NOMO-1 treated with dmso at 0.1 percent for 144 hours (cell line): ENCODE results near the gene DLX5.
"Not testable (repeated sequence)": the region's sequence is repeated elsewhere in the genome, so short reads cannot be mapped to it uniquely, and the experiment has no call there.

Experiments
- DNase-seq: peaks from one replicate; lab custom pipeline; 2025; ENCODE audit not compliant: unreplicated experiment; lab: John Stamatoyannopoulos, UW

Gene DLX5

DNA sequence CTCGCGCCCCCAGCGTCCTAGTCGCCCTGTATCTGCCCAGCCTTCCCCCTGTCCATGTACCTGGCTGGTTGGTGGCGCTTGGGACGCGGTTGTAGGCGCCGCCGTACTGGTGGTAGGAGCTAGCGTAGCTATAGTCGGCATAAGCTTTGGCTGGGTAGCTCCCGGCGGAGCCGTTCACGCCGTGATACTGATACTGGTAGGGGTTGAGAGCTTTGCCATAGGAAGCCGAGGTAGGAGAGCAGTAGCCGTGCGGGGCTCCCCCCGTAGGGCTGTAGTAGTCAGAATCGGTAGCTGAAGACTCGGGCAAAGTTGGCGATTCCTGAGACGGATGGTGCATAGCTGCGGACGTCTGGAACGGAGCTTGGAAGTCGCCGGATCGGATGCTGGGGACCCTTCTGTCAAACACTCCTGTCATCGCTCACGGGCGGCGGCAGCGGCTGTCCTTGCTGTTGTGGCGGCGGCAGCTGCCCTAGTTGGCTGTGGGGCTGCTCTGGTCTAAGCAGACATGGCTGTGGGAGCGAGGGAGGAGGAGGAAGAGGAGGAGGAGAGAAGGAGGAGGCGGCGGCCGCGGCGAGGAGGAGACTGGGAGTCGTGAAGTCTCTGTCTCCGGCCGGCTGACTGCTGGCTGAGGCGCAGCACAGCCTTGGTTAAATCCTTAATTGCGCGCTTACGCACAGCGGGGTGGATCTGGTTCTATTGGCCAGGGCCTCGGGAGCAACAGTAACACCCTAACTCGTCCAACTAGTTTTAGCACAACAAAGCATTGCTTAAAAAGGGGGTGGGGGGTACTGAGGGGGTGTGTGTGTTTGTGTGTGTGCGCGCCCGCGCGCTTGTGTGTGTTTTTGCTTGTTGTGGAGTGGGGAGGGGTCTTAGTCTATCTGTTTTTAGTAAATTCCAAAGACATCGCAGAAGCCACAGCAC is at the start of gene DLX5:
TSS of gene DLX5 (minus strand) at position 623 of the 921 bp plus-strand sequence. CDS start at position 415, 208 bp downstream.
- peak; percentile 90 for DNase-seq

DNA sequence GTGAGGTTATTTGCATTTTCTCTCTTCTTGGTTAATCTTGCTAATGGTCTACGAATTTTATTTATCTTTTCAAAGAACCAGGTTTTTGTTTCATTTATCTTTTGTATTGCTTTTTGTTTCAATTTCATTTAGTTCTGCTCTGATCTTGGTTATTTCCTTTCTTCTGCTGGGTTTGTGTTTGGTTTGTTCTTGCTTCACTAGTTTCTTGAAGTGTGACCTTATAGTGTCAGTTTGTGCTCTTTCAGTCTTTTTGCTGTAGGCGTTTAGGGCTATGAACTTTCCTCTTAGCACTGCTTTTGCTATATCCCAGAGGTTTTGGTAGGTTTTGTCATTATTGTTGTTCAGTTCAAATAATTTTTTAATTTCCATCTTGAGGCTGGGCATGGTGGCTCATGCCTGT is 47.4 kb upstream of the DLX5 start:
- not testable (repeated sequence) for DNase-seq

DNA sequence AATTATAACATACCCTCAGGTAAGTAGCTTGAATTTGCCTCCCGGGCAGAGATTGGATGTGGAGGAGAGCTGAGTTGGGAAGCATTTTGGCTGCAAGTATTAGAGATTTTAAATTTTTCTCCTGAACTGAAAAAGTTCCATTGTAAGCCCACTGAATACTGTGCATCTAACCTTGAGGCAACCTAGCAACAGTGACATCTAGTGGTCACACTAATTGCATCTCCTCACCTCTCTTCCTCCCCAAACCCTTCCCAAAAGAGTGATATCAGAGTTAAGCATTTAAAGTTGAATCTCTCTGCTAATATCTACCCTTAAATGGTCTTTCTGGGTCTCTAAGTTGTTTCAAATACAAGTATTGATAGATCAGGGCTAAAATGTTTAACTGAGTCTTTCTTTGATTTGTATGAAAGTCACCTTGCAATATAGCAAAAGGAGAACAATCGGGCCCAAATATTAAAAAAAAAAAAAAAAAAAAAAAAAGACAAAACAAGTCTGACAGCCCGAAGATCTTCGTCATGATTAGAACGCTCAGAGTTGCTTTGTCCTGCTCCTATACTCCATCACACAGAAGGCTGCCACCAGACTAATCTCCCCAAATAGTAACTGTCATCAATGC is 40.4 kb upstream of the DLX5 start:
- DNase-seq = peak; percentile 14

DNA sequence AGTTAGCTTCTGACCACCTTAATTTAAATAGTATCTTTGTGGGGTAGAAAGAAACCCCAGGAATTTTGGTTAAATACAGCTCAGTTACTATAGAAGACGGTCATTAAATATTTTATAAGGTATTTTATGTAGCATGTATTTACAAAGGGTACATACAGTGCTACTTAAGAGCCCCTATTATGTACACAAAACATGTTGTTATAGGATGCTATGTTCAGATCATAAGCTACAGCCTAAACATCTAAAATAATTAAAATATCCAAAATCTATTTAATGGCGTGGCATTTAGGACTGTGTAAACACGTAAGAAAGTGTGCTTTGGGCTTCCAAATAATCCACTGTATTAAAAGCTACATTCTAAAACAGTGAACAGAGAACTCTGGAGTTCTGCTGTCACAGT is 39.4 kb upstream of the DLX5 start:
- no peak for DNase-seq

DNA sequence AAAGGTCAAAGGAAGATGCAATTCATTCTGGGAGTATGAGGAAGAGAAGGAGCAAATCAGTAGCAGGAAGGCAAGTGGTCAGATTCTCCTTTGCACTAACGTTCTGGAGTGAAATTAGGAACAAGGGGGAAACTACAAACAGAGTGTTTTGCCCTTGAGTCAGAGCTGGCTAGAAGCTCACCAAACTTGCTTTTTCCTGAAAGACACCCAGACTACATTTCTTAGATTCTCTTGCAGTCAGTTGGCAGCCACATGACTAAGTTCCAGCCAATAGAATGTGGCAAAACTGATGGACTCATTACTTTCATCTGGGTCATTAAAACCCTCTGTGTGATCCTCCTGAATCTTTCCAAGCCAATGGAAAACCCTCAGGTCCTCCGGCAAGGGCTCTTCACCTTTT is 18.6 kb upstream of the DLX5 start:
- no peak for DNase-seq

DNA sequence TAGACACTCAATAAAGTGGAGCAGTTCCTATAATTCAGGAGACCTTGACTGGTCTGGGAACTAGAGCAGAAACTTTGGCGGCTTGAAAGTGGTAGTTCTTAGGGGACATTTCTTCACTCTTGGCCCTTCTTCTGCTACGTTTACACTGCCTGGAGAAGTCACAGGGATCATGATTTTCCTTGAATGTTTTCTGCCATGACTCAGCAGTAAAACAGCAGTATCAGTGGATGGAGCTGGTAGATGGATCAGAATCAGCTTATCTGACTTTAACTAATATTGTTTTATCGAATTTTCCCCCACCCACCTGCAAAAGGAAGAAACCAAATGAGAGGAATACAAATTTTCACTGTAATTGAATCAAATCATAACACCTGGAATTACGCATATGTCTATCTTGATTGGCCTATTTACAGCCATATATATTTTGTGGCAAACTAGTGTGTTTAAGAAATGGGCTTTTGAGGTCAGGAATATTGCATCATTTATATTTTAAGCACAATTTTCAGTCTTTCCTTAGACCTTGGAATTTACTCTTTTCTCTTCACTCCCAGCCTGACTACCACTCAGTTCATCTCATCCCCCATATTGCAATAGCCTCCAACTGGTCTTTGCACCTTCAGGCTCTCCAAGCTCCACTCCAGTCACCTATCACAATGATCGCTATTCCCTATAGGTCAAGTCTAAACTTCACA is 14.9 kb upstream of the DLX5 start:
- DNase-seq = no peak

DNA sequence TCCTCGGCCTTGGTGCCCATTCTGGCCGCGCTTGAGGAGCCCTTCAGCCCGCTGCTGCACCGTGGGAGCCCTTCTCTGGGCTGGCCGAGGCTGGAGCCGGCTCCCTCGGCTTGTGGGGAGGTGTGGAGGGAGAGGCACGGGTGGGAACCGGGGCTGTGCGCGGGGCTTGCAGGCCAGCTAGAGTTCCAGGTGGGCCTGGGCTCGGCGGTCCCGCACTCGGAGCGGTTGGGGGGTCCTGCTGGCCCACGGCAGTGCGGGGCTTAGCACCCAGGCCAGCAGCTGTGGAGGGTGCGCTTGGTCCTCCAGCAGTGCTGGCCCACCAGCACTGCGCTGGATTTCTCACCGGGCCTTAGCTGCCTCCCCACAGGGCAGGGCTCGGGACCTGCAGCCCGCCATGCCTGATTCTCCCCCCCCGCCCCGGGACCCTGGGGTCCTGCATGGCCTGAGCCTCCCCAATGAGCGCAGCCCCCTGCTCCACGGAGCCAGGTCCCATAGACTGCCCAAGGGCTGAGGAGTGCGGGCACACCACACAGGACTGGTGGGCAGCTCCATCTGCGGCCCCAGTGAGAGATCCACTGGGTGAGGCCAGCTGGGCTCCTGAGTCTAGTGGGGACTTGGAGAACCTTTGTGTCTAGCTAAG is 9.7 kb upstream of the DLX5 start:
- DNase-seq = not testable (repeated sequence)

DNA sequence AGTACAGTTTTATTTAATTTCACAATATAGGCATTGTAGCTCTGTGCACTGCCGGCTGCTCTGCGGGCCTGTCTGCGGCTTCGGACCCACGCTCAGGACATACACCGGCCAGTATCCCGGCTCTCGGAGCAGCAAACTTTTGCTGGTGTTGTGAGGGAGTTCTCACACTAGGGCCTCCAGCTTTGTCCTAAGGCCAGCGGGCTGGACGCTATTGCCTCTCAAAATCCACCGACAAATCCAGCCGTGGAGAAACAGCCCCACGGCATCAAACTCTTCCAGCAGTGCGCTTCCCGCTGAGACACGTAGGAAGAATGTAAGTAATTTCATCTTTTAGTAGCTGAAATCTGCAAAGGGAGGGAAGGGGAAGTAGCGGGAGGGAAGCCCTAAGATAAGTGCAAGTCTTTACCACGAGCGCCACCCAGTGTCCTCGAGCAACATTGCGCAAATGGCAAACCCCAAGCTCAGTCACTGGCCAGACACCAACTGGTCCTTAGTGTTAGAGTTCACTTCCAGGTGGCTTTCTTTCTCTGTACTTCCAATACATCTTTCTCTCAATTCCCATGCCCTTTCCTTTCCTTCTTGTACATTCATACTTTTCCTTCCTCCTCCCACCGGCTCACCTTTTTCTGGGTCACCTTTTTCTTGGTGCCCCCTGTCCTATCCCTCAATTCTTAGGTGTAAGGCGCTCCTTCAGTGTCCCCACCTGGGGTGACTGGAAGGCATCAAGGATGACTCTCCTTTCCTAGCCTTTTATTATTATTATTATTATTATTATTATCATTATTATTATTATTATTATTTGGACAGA is 3.0 kb upstream of the DLX5 start:
- DNase-seq = peak; percentile 98

DNA sequence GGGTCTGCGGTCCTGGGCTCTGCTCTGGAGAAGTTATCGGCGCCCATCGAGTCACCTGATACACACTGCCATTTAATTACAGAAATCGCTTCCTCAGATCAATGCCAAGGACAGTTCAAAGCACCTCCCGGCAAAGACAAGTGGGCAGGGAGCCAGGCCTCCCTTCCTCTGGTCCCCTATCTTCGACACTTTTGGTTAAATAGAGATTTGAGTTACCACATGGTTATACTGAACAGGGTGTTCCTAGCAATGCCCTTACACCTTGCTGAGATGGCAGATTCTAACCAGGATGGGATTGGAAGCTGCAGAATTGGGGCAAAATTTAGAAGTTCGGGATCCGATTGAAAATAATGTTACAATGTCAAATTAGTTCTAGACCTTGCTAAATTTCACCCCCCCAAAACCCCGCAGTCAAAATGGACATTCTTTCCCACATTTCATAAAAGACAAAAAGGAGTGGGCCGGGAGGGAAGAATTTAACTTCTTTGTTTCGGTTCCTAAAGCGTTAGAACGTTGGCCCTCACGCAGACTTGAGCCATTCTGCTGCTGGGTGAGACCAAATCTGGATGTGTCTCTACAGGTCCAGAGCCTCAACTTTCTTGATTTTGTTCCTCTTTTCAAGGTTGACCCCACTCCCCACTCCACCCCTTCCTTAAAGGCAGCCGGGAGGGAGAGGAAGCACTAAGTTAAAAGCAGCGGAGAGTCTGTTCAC is 2.2 kb upstream of the DLX5 start:
- peak; percentile 99 for DNase-seq

DNA sequence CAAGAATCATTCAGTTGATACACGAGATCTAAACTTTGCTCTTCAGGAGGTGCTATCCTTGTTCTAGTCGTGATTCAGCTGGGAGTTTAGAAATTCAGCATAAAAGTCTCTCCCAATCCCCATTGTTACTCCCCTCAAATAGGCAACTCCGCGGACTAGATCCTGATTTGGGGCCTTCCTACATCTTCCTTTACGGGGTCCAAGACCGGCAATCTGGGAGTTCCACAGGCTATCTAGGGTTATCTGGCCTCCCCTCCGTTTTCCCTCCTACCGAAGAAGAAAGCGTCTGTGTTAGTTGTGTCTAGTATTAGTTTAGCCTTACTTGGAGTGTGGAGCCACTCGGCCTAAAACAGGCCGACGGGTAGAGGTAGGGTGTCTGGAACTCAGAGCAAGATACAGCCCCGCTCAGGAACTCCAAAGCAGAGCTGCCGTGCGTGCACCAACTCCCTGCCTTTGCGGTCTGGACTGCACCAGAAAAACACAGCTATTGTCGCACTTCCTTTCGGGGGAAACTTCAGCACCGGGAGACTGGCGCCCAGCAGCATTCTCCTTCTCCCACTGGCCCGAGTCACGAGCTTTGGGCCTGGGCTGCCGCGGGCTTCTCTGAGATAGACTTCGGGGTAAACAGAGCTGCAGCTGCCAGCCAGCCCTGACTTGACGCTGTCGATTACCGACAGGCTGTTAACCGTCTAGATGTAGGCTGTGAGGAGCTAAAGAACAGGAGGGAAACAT is 1.5 kb upstream of the DLX5 start:
- peak; percentile 60 for DNase-seq

DNA sequence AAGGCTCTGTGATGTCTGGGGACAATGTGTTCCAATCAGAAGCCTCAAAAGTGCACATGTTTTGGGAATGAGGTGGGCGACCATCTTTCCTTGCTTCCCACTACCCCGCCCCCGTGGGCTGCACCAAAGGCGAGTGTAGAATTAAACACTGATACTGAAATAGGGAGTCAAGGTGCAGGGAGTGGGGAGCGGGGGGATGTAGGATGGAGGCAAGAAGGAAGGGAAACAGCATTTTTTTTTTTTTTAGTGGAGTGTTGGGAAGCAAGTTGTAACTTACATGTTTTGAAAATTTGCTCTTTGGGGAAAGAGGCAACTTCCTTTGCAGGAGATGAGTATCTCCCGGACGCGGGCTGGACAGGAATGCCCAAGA is 484 bp upstream of the DLX5 start:
- DNase-seq = no peak

DNA sequence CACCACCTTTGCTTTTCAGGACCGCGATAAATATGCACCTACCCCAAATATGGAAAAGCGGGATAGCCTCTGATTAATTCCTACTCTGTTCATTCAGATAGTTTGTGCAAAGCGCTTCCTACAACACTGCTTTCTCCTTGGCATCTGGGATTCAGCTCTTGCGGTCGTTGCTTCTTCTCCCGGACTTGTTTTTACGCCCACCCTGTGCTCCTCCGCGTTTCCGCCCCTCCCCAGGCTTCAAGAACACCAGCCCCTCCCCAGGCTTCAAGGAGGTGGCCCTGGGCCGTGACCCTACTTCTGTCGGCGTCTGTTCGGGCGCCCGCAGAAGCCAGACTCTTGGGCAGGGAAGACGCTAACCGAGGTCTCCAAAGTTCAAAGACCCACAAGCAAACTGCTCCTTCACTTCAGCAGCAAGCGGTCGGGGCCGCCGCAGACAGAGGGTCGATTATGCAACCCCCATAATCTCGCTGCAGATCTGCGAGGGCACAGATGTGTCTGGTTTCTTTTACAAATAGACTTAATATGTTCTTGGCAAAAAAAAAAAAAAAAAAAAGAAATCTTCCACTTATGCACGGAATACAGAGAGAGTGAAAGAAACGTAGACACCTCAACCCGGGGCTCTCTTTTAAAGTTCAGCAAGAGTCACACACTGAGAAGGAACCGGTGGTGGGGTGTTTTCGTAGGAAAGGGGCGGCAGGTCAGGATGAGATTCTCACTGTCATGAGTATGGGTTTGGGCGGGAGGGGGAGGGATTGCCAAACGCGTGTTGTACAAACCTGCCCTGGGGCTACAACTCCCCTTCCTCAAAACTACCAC is 1.9 kb downstream of the DLX5 start:
- peak; percentile 57 for DNase-seq

DNA sequence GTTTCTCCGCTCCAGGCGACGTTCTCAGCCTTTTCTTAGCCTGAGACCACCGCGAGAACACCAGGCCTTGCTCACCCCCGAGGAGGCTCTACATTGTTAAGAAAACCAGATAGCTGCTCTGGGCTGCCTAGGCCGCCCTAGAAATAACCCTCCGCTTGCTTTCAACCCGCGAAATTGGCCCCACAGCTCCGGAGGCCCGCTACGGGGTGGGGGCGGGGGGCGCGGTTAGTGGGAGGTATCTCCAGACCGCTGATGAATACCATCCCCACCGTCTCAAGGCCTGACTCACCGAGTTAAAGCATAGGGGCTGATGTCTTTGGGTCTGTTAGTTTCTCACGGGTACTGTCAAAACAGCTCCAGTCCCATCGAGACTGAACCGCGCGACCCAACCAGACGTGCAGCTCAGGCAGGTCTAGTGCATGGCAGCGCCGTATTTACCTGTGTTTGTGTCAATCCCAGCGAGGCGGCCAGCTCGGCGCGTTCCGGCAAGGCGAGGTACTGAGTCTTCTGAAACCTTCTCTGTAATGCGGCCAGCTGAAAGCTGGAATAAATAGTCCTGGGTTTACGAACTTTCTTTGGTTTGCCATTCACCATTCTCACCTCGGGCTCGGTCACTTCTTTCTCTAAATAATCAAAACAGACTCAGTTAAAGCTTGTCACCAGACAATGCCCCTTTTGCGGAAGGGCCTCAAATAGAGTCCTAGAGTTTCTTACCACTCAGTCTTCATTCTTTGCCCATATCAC is 2.7 kb downstream of the DLX5 start:
- DNase-seq = no peak

DNA sequence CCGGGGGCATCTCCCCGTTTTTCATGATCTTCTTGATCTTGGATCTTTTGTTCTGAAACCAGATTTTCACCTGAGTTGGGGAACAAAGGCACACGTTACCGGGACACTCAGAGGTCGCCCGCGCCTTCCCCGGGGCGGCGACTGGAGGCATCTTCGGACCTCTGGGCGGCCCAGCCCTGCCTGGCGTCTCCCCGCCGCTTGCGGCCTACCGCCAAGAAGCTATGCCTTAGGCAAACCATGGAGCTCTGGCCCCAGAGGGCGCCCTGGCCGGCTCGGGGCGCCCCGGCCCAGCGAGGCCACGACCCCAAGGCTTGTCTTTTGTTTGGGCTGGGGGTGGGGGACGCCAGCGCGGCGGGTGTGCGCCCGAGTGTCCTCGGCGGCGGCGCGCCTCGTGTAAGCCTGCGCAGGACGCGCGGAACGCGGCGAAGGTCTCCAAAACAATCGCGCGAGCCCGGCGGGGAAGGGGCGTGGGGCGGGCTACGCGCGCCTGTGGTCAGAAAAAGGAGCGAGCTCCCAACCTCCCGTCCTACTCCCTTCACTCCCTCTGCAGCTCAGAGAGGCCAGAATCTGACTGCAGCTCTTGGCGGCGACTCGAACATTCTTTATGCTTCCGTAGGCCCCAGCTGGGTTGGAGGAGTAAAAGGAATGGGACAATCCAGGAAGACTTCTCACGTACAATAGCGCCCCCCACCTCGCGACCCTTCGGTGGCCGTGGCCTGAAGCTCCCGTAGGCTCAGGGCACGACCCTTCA is 3.5 kb downstream of the DLX5 start:
- no peak for DNase-seq

DNA sequence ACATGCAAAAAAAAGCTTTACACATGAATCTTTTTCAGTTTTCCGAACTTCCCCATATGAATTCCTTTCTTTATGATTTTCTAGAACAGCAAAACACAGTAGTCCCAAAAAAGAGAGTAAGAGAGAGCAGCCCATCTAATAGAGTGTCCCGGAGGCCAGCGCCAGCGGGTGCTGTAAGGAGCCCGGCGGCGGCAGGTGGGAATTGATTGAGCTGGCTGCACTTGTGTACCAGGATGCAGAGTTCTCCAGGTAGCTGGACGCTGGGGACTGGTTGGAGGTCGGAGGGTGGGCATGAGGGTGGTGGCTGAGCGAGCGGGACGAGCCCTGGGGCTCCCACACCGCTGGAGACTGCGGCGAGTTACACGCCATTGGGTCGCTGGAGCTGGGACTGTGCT is 4.0 kb downstream of the DLX5 start:
- no peak for DNase-seq

DNA sequence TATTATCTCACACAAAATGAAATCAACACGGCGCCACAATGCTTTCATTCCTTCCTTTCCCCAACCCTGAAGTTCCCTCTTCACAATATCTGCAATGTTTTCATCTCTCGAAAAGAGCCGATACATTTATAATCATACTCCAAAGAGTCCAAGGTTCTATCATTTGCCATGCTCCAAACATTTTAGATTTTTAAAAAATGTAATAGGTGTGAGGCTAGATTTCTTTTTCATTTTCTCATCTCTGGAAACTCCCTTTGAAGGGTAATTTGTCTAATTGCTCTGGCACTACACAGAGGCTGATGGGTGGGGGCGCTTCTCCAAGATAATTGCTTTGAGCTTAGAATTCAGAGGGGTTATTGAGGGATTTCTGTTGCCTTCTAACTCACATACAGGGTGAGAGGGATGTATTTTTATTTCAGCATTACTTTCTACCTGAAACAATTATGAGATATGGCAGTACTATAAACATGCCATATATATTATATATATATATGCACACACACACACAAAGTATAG is 4.9 kb downstream of the DLX5 start:
- DNase-seq = no peak
